GM18499 (cell line): ENCODE data around the gene DUSP28.

Source experiments
- ATAC-seq: cut with Tn5 transposase; IDR thresholded peaks from one replicate; pipeline ENCODE4 v1.9.1; 2021; ENCODE audit warnings: moderate number of reproducible peaks; ENCODE audit not compliant: insufficient read depth, unreplicated experiment

DUSP28 gene

DNA sequence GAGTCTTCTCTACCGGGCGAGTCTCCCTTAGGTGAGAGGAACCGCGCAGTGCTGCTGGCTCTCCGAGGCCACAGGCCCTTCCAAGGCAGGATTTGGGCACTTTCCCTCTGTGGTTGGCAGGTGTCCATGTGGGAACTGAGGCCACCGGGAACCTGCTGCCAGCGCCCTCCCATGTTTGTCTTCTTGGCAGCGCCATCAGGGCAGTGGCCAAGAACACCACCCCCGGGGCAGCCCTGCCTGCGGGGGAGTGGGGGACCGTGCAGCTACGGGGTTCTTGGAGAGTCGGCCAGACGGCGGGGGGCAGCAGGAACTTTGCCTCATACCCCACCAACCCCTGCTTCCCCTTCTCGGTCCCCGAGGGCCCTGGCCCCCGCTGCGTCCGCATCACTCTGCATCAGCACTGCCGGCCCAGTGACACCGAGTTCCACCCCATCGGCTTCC lies 36.4 kb downstream of the DUSP28 start:
- ATAC-seq: no peak

GRCh38 chr2:240597054-240597418 lies 36.9 kb downstream of the DUSP28 start:
- ATAC-seq: no peak

DNA sequence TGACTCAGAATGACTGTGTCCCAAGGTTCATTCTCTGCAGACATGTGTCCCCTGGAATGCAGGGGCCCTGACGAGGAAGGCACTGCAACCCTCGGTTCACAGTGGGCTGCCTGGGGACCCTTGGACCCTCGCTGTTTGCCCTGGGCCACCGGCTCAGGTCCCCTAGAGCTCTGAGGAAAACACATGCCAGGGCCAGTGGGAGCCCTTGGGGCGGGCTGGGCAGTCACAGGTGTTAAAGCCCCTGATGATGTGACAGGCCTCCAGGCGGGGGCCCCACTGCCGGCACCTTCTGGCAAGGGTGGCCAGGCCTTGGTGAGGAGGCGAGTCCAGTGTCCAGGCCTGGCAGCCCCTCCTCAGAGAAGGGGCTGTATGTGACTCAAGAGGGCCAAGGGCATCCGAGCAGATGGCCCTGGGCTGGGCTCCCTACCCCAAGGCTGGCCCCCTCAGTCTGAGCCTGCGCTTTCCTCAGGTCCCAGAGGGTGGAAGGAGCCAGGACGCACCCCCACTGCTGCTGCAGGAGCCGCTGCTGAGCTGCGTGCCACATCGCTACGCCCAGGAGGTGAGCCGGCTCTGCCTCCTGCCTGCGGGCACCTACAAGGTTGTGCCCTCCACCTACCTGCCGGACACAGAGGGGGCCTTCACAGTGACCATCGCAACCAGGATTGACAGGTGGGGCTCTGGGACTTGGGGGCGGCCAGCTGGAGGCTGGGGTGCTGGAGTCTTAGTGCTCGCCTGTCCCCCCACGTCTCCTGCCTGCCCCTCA lies 37.4 kb downstream of the DUSP28 start:
- no peak for ATAC-seq

GRCh38 chr2:240598311-240598911 lies 38.3 kb downstream of the DUSP28 start:
- no peak for ATAC-seq

GRCh38 chr2:240599141-240599583 lies 39.0 kb downstream of the DUSP28 start:
- ATAC-seq: no peak

- no peak for ATAC-seq
Measured at GRCh38 chr2:240600451-240600961, 40.3 kb downstream of the DUSP28 start.

- no peak for ATAC-seq
Measured at GRCh38 chr2:240601061-240601830, 41.1 kb downstream of the DUSP28 start.

DNA sequence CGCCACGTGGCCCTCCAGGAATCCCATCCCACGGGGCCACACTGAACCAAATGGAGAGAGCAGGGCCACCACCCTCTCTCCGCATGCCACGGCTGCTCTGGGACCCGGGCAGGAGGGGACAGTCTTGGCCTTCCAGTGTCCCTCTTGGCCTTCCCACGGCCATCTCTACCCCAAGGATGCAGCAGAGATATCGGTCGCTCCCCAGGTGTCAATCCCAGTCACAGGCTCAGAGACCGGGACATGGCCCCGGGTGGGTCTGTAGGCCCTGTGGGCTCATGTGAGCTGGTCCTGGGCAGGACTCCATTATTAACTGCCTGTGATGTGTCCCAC lies 41.6 kb downstream of the DUSP28 start:
- no peak for ATAC-seq

- ATAC-seq: no peak
Measured at GRCh38 chr2:240602266-240603050, 42.3 kb downstream of the DUSP28 start.

- no peak for ATAC-seq
Measured at GRCh38 chr2:240603081-240603835, 43.1 kb downstream of the DUSP28 start.

DNA sequence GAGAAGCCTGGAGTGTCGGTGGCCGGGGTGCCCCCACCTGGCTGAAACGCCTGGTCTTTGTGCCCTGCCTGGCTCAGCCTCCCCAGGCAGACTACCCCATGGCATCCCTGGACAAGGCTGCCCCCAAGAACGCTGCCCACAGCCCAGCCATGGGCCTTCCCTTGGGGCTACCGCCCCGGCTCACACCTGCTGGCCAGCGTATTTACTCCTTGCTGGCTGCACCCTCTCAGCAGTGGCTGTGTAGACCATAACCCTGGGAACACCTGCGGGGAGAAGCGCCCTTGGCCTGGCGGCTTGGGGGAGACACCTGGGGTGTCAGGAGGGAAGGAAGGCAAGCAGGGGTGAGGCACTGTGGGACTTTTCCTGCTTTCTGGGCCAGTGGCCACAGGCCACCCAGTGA lies 43.7 kb downstream of the DUSP28 start:
- ATAC-seq: no peak

- no peak for ATAC-seq
Measured at GRCh38 chr2:240604291-240604938, 44.3 kb downstream of the DUSP28 start.

DNA sequence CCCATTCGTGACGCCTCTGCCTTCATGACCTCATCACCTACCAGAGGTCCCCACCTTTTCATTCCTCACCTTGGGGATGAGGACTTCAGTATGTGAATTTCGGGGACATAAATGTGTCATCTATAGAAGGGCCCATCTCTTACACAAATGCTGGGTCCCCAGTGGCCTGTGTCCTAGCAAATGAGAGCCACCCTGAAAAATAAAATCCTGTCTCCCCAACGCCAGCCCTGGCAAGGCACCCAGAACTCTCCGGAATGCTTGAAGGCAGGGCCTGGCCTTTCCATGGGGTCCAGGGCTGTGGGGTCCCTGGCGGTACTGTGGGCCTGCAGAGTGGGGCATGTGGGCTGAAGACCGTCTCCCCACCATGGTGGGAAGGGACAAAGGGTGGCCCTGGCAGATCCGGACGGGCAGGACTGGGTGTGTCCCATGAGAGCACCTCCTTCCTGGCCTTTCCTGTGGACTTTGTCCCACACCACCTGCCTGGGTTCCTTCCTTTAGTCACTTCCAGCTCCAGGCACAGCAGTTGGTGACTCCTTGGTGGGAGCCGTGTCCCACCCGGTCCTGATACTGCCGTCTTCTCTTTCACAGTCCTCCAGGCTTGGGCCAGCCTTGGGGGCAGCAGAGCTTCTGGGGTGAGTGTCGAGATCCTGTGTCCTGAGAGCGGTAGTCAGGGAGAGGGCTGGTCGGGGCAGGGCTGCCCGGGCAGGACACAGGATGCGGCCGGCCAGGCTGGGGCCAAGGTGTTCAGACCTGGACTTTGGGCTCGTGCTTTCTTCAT lies 45.0 kb downstream of the DUSP28 start:
- no peak for ATAC-seq

- ATAC-seq: no peak
Measured at GRCh38 chr2:240605867-240606743, 45.9 kb downstream of the DUSP28 start.

- ATAC-seq: no peak
Measured at GRCh38 chr2:240611601-240612210, 51.5 kb downstream of the DUSP28 start.
